Coronary artery (tissue), 2 donors: ENCODE measurements around the gene OIP5.
"Not testable (repeated sequence)": the region's sequence is repeated elsewhere in the genome, so short reads cannot be mapped to it uniquely, and the experiment has no call there.

Experiments
- DNase-seq: peaks from one replicate; pipeline ENCODE4 v3.0.0-alpha.2; 2017; ENCODE audit warnings: low spot score
- H3K27ac ChIP-seq, 2 donors: fragments of 200-600 bp; sonication (generic); one replicate each; pipeline ENCODE4 v1.5.1; 2016 to 2019
- H3K4me3 ChIP-seq: fragments of 200-600 bp; sonication (generic); 2 replicates; pipeline ENCODE4 v1.5.1; 2016; ENCODE audit warnings: mild to moderate bottlenecking, moderate library complexity
- TF ChIP-seq, protein P1 (sequence below): fragments of 200-600 bp; sonication (generic); IDR thresholded peaks from one replicate; pipeline ENCODE4 v1.5.1; 2019; ENCODE audit warnings: antibody characterized with exemption

OIP5 gene

GRCh38 chr15:41304149-41304770 lies 28.1 kb downstream of the OIP5 start:
- TF ChIP-seq, protein P1, sequence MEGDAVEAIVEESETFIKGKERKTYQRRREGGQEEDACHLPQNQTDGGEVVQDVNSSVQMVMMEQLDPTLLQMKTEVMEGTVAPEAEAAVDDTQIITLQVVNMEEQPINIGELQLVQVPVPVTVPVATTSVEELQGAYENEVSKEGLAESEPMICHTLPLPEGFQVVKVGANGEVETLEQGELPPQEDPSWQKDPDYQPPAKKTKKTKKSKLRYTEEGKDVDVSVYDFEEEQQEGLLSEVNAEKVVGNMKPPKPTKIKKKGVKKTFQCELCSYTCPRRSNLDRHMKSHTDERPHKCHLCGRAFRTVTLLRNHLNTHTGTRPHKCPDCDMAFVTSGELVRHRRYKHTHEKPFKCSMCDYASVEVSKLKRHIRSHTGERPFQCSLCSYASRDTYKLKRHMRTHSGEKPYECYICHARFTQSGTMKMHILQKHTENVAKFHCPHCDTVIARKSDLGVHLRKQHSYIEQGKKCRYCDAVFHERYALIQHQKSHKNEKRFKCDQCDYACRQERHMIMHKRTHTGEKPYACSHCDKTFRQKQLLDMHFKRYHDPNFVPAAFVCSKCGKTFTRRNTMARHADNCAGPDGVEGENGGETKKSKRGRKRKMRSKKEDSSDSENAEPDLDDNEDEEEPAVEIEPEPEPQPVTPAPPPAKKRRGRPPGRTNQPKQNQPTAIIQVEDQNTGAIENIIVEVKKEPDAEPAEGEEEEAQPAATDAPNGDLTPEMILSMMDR = no peak
- Histone ChIP-seq H3K27ac (no peak overlapping the region), H3K4me3 (no peak overlapping the region)
- DNase-seq = no peak

DNA sequence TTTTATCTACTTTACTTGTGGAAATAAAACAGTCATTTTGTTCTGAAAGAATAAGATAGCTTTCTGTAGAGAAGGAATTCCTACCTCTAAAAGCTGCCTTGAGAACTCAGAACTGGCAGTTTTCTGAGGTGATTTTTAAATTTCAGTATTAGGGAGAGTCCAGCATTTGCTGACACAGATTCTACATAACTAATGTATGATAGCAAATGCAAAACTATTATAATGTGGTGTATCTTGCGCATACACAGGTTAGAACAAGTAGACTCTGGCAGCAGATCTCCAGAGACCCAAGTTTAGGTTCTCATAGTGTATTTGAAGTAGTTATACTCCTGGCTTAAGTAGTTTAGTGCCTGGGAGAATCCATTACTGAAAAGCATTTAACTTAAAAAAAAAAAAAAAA lies 30.8 kb downstream of the OIP5 start:
- Histone ChIP-seq H3K27ac (no peak overlapping the region), H3K4me3 (no peak overlapping the region)
- no peak for DNase-seq
- TF ChIP-seq, protein P1 = no peak

- H3K27ac ChIP-seq, H3K4me3 ChIP-seq, DNase-seq: not testable (repeated sequence)
These were observed 31.3 kb downstream of the OIP5 start for GRCh38 chr15:41301139-41301538.

DNA sequence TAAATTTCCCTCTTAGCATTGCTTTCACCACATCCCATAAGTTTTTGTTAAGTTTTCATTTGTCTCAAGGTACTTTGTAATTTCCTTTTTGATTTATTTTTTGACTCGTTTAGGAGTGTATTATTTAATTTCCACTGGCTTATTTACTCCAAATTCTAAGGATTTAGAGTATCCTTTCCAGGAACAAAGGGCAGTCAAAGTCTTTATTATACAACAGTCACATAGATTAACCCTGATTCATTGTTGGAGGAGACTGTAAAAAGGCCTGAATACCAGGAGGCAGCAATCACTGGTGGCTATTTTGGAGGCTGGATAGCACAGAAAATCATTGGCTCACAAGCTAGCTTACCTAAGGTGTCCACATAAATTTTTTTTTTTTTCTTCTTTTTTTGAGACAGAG lies 39.9 kb downstream of the OIP5 start:
- TF ChIP-seq, protein P1 = no peak

DNA sequence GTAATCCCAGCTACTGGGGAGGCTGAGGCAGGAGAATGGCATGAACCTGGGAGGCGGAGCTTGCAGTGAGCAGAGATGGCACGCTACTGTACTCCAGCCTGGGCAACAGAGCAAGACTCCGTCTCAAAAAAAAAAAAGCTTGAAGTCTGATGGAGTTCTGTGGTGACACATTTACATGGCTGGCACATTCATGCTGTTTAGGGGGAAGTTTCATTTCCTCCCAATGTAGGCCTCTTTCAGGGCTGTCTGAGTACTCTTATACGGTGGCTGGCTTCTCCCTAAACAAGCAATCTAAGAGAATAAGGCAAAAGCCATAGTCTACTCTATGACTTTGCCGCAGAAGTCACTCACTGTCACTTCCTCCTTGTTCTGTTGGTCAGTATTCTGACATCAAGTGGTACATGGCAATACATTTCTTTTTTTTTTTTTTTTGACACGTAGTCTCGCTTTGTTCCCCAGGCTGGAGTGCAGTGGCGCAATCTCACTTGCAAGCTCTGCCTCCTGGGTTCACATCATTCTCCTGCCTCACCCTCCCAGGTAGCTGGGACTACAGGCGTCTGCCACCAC lies 41.2 kb downstream of the OIP5 start:
- no peak overlapping the region for H3K27ac ChIP-seq
- DNase-seq = no peak
- TF ChIP-seq, protein P1 = no peak
- no peak overlapping the region for H3K4me3 ChIP-seq

More for the DNA sequence above, 39.9 kb downstream of the OIP5 start:
- DNase-seq = no peak
- Histone ChIP-seq H3K27ac (no peak overlapping the region), H3K4me3 (no peak overlapping the region)

DNA sequence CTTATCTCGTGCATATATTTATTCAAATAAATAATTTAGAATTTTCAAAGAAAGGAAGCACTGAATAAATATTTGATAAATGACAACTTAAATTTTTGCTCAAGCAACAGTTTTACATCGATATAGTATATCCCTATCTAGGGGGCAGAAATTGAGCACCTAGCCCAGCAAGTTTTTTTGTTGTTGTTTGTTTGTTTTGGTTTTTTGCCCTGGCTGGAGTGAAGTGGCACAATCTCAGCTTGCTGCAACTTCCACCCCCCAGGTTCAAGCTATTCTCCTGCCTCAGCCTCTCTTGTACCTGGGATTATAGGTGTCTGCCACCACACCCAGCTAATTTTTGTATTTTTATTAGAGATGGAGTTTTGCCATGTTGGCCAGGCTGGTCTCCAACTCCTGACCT lies 42.4 kb downstream of the OIP5 start:
- DNase-seq = no peak
- no peak overlapping the region for H3K27ac ChIP-seq
- H3K4me3 ChIP-seq = no peak overlapping the region
- TF ChIP-seq, protein P1 = no peak

- TF ChIP-seq, protein P1 = no peak
- Histone ChIP-seq H3K27ac (no peak overlapping the region), H3K4me3 (no peak overlapping the region)
- no peak for DNase-seq
These were observed 43.9 kb downstream of the OIP5 start for GRCh38 chr15:41288464-41288863.
